PC-9 (cell line): ENCODE measurements around the gene MACROD2.

ENCODE experiments used
- EZH2 ChIP-seq: fragments of 200-600 bp; sonication (generic); IDR thresholded peaks from 2 replicates; pipeline ENCODE4 v1.8.0; 2017; ENCODE audit warnings: antibody characterized with exemption, low read depth
- TF ChIP-seq, protein P1 (sequence below): fragments of 200-600 bp; sonication (generic); conservative IDR thresholded peaks from 2 replicates; pipeline ENCODE4 v1.6.1; 2017; ENCODE audit warnings: mixed run types, antibody characterized with exemption, mild to moderate bottlenecking, moderate library complexity

- TF ChIP-seq, protein P1, sequence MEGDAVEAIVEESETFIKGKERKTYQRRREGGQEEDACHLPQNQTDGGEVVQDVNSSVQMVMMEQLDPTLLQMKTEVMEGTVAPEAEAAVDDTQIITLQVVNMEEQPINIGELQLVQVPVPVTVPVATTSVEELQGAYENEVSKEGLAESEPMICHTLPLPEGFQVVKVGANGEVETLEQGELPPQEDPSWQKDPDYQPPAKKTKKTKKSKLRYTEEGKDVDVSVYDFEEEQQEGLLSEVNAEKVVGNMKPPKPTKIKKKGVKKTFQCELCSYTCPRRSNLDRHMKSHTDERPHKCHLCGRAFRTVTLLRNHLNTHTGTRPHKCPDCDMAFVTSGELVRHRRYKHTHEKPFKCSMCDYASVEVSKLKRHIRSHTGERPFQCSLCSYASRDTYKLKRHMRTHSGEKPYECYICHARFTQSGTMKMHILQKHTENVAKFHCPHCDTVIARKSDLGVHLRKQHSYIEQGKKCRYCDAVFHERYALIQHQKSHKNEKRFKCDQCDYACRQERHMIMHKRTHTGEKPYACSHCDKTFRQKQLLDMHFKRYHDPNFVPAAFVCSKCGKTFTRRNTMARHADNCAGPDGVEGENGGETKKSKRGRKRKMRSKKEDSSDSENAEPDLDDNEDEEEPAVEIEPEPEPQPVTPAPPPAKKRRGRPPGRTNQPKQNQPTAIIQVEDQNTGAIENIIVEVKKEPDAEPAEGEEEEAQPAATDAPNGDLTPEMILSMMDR: no peak
- no peak for TF ChIP-seq EZH2
These were observed 865.1 kb downstream of the MACROD2 start for GRCh38 chr20:14860410-14860814.
